H1 (cell line): Measurements from ENCODE around the gene SASH3. TPM values are rescaled to one million over a fixed set of nuclear protein-coding genes. Genes with fewer than 3 reads are reported as not detected.

ENCODE experiments used
- CBX5 ChIP-seq: fragments of 300-800, 300-1000 bp; sonication (generic); IDR thresholded peaks from 2 replicates; pipeline ENCODE4 v1.7.1; 2016; ENCODE audit warnings: antibody characterized with exemption, low read length, low read depth
- CHD7 ChIP-seq: fragments of 300-600 bp; sonication (generic); IDR thresholded peaks from 2 replicates; pipeline ENCODE4 v1.7.1; 2012; ENCODE audit warnings: low read length, moderate library complexity, mild to moderate bottlenecking, inconsistent platforms; ENCODE audit not compliant: insufficient replicate concordance
- GABPA ChIP-seq: IDR thresholded peaks from 2 replicates; pipeline ENCODE4 v1.6.1; 2011; ENCODE audit warnings: mild to moderate bottlenecking, low read length, moderate library complexity, borderline replicate concordance; ENCODE audit not compliant: insufficient read depth
- NRF1 ChIP-seq: IDR thresholded peaks from 2 replicates; pipeline ENCODE4 v1.6.1; 2011; ENCODE audit warnings: mild to moderate bottlenecking, low read depth, low read length, improper control_type of control experiment
- polyA plus RNA-seq, 7 experiments: library from polyadenylated mRNA; depleted of rRNA in 3 of 7; stranded (reverse) in 5 of 7; unstranded in 2 of 7; fragments of >200 nt in 5 of 7; fragments of 200-250 nt in 2 of 7; gene quantifications; 1 replicate in 5 of 7; 2 replicates in 1 of 7; 4 replicates in 1 of 7; pipeline versions ENCODE4 v1.2.1 to v1.2.3, GENCODE V29; 2011 to 2013; ENCODE audit warnings: missing spikeins in 2 of 7, mixed read lengths in 2 of 7
- total RNA-seq: library from RNA; stranded (reverse); fragmentation: NEBNext Ultra II Directional; extraction: Animal tissue kit (Norgen Biotek cat#: 25700); gene quantifications from 2 replicates; pipeline ENCODE4 v1.2.1, GENCODE V29; 2021
- TF ChIP-seq, protein P1 (sequence below): IDR thresholded peaks from 2 replicates; pipeline ENCODE4 v1.6.1; 2011; ENCODE audit warnings: low read depth, mild to moderate bottlenecking, low read length; ENCODE audit not compliant: insufficient read depth

Gene SASH3
- total and polyA plus RNA-seq, 2 of the 8 experiments (the other 6 are each of a cell fraction or from before 2014, with no cell fraction given): not detected

DNA sequence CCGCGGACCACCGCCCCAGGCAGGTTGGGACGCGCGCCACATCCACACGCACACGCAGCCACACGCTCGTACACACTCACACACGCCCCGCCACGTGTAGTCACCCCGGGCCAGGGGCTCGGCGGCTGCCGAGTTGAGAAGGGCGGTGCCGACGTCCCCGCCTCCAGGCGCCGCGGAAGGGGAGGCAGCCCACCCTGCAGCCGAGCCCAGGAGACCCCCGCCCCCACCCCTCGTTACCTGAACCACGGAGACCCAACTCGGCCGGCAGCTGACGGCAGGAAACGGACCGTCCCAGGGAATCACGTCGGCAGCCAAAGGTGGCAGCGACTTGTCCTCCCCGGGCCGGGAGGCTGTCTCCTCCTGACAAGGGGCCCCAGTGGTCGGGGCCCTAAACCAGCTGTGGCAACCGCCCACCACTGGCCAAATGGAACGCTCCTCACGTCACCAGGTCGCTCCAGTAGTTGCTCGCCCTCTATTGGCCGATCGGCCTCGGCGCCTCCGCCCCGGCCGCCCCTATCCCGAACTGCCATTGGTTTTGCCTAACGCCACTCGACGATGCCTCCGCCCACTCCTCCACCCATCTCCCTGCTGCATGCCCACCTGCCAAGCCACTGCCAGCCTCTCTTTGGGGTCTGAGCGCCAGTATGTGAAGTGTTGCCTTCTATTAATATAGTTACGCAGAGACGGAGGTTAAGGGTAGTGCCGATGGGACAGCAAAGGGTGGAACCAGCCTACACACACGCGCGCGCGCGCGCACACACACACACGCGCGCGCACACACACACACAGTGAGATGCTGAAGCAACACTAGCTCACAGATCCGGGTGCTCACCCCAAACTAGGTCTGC lies 63.9 kb downstream of the SASH3 start, which contains the start of gene ZDHHC9 (continued):
- TF ChIP-seq, protein P1, sequence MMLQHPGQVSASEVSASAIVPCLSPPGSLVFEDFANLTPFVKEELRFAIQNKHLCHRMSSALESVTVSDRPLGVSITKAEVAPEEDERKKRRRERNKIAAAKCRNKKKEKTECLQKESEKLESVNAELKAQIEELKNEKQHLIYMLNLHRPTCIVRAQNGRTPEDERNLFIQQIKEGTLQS: no peak
- no peak for TF ChIP-seq CBX5
- no peak for TF ChIP-seq NRF1
- TF ChIP-seq GABPA: no peak
- TF ChIP-seq CHD7: no peak
